Ascending aorta (tissue), 2 donors: ENCODE results near the gene CACNA2D3. TPM values are rescaled to one million over a fixed set of nuclear protein-coding genes. Genes with fewer than 3 reads are reported as not detected.

Experiments
- DNase-seq, 2 donors: peaks; one replicate each; pipeline ENCODE4 v3.0.0-alpha.2; 2019; ENCODE audit warnings: low spot score in 2 of 2
- H3K27ac ChIP-seq, 2 donors: fragments of 200-600 bp; sonication (generic); one replicate each; pipeline ENCODE4 v1.5.1; 2016 to 2017; ENCODE audit warnings: mild to moderate bottlenecking in 1 of 2
- H3K27me3 ChIP-seq: fragments of 200-600 bp; sonication (generic); one replicate; pipeline ENCODE4 v1.5.1; 2017
- H3K36me3 ChIP-seq, 2 donors: fragments of 200-600 bp; sonication (generic); one replicate each; pipeline ENCODE4 v1.5.1; 2016
- H3K4me1 ChIP-seq, 2 donors: fragments of 200-600 bp; sonication (generic); one replicate each; pipeline ENCODE4 v1.5.1; 2016 to 2017; ENCODE audit warnings: mild to moderate bottlenecking in 1 of 2
- H3K4me3 ChIP-seq, 2 donors: fragments of 200-600 bp; sonication (generic); one replicate each; pipeline ENCODE4 v1.5.1; 2016 to 2017; ENCODE audit warnings: mild to moderate bottlenecking in 1 of 2
- H3K9me3 ChIP-seq, 2 donors: fragments of 200-600 bp; sonication (generic); one replicate each; pipeline ENCODE4 v1.5.1; 2016
- intact Hi-C: fragments of 100-400 bp; cut with DNase I; formaldehyde crosslinking; loops from one replicate; pipeline ENCODE4 v1.15.1; 2023
- total RNA-seq: library from RNA; depleted of rRNA; stranded (reverse); fragments of >200 nt; gene quantifications from one replicate; pipeline ENCODE4 v1.1.0, GENCODE V29; 2016
- TF ChIP-seq, protein P1 (sequence below), 3 experiments: fragments of 200-600 bp in 2 of 3; fragments of 450-650 bp in 1 of 3; sonication (generic) in 2 of 3; IDR thresholded peaks; one replicate each; pipeline ENCODE4 v1.5.1; 2016 to 2019; ENCODE audit warnings: antibody characterized with exemption in 3 of 3, mild to moderate bottlenecking in 1 of 3, moderate library complexity in 1 of 3

The CACNA2D3 gene
- total RNA-seq, 1 donor from 2014 or later, result not detected

- no peak overlapping the region for H3K27ac ChIP-seq
- H3K4me3 ChIP-seq, result no peak overlapping the region
- intact Hi-C loops, result no loop called here
- no peak for DNase-seq
- H3K9me3 ChIP-seq, result no peaks in the 10 kb centered on the region
- TF ChIP-seq, protein P1, sequence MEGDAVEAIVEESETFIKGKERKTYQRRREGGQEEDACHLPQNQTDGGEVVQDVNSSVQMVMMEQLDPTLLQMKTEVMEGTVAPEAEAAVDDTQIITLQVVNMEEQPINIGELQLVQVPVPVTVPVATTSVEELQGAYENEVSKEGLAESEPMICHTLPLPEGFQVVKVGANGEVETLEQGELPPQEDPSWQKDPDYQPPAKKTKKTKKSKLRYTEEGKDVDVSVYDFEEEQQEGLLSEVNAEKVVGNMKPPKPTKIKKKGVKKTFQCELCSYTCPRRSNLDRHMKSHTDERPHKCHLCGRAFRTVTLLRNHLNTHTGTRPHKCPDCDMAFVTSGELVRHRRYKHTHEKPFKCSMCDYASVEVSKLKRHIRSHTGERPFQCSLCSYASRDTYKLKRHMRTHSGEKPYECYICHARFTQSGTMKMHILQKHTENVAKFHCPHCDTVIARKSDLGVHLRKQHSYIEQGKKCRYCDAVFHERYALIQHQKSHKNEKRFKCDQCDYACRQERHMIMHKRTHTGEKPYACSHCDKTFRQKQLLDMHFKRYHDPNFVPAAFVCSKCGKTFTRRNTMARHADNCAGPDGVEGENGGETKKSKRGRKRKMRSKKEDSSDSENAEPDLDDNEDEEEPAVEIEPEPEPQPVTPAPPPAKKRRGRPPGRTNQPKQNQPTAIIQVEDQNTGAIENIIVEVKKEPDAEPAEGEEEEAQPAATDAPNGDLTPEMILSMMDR (IDR thresholded peaks at IDR 0.05), result no peak
- no peaks in the 10 kb centered on the region for H3K36me3 ChIP-seq
- H3K27me3 ChIP-seq, result no peaks in the 10 kb centered on the region
- H3K4me1 ChIP-seq, result no peaks in the 10 kb centered on the region
These were observed 49.2 kb downstream of the CACNA2D3 start for GRCh38 chr3:54171509-54171908.

DNA sequence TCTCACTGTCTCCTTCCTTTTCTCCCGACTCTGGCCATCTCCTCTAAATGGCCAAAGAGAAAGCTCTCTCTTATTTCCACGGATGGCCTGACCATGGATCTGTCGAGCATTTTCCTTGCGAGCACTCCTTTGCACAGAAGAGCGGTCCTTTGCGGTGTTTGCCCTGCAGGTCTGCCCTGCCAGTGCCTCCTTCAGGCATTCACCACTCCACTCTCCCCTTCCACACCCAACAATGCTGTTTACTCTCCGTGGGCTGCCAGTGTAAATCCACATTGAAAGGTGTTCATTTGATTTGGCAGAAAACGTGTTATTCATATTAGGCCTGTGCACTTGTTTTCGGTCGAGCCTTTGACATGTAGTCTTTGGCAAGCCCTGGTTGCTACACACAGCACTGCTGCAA, 49.6 kb downstream of the CACNA2D3 start:
- Histone ChIP-seq H3K27me3 (no peaks in the 10 kb centered on the region), H3K27ac (no peak overlapping the region), H3K4me1 (no peaks in the 10 kb centered on the region), H3K4me3 (no peak overlapping the region), H3K36me3 (no peaks in the 10 kb centered on the region), H3K9me3 (no peaks in the 10 kb centered on the region)
- TF ChIP-seq, protein P1 (IDR thresholded peaks at IDR 0.05), result no peak
- intact Hi-C loops, result no loop called here
- DNase-seq, result no peak

GRCh38 chr3:54173371-54173770, 51.0 kb downstream of the CACNA2D3 start:
- Histone ChIP-seq H3K4me1 (no peaks in the 10 kb centered on the region), H3K27ac (no peak overlapping the region), H3K4me3 (no peak overlapping the region), H3K27me3 (no peaks in the 10 kb centered on the region), H3K36me3 (no peaks in the 10 kb centered on the region), H3K9me3 (no peaks in the 10 kb centered on the region)
- no peak for DNase-seq
- intact Hi-C loops, result no loop called here
- TF ChIP-seq, protein P1 (IDR thresholded peaks at IDR 0.05), result no peak

GRCh38 chr3:54176106-54176505, 53.8 kb downstream of the CACNA2D3 start:
- no peaks in the 10 kb centered on the region for H3K9me3 ChIP-seq
- H3K36me3 ChIP-seq, result no peaks in the 10 kb centered on the region
- no peaks in the 10 kb centered on the region for H3K27me3 ChIP-seq
- DNase-seq, result no peak
- TF ChIP-seq, protein P1 (IDR thresholded peaks at IDR 0.05), result no peak
- intact Hi-C loops, result no loop called here
- no peak overlapping the region for H3K27ac ChIP-seq
- H3K4me1 ChIP-seq, result no peaks in the 10 kb centered on the region
- H3K4me3 ChIP-seq, result no peak overlapping the region

- Histone ChIP-seq H3K4me3 (no peak overlapping the region), H3K9me3 (no peaks in the 10 kb centered on the region), H3K4me1 (no peaks in the 10 kb centered on the region), H3K27ac (no peak overlapping the region), H3K36me3 (no peaks in the 10 kb centered on the region), H3K27me3 (no peaks in the 10 kb centered on the region)
- no peak for DNase-seq
- TF ChIP-seq, protein P1 (IDR thresholded peaks at IDR 0.05), result no peak
- intact Hi-C loops, result no loop called here
These were observed 55.5 kb downstream of the CACNA2D3 start for GRCh38 chr3:54177816-54178215.

DNA sequence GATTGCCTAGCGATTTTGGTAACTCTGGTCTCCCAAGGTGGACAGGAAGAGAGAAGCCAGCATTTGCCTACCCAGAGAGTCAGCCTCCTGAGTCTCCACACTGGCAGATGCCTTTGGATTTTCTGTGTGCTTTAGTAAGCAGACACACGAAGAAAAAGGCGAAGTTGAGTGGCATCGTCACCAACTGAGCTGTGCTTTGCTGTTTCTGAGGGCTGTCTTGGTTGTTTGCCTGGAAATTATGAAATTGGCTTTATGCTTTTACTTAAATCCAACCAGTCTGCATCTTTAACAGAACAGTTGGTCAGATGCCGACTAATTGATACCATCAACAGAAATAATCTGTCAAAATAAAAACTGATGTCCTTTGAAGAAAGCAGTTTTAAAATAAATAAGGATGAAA, 56.0 kb downstream of the CACNA2D3 start:
- intact Hi-C loops, result no loop called here
- no peak overlapping the region for H3K4me3 ChIP-seq
- H3K4me1 ChIP-seq, result no peaks in the 10 kb centered on the region
- H3K36me3 ChIP-seq, result no peaks in the 10 kb centered on the region
- H3K9me3 ChIP-seq, result no peaks in the 10 kb centered on the region
- no peaks in the 10 kb centered on the region for H3K27me3 ChIP-seq
- no peak for DNase-seq
- no peak overlapping the region for H3K27ac ChIP-seq
- TF ChIP-seq, protein P1 (IDR thresholded peaks at IDR 0.05), result no peak
